Uterus (tissue), 4 donors: ENCODE measurements around the gene MYO9B. TPM values are rescaled to one million over a fixed set of nuclear protein-coding genes. Genes with fewer than 3 reads are reported as not detected.

Source experiments
- DNase-seq, 2 donors: peaks; one replicate each; pipeline ENCODE4 v3.0.0-alpha.2; 2019 to 2020
- H3K27ac ChIP-seq, 2 donors: fragments of 200-600 bp; sonication (generic); 1 replicate in 1 of 2; 2 replicates in 1 of 2; pipeline ENCODE4 v1.5.1; 2016 to 2018
- H3K27me3 ChIP-seq, 2 donors: fragments of 200-600 bp; sonication (generic); one replicate each; pipeline ENCODE4 v1.5.1; 2018 to 2019; ENCODE audit warnings: control low read depth in 1 of 2
- H3K36me3 ChIP-seq, 2 donors: fragments of 200-600 bp; sonication (generic); one replicate each; pipeline ENCODE4 v1.5.1; 2019; ENCODE audit warnings: control low read depth in 1 of 2
- H3K4me1 ChIP-seq, 2 donors: fragments of 200-600 bp; sonication (generic); one replicate each; pipeline ENCODE4 v1.5.1; 2018 to 2019; ENCODE audit warnings: control low read depth in 1 of 2
- H3K4me3 ChIP-seq, 2 donors: fragments of 200-600 bp; sonication (generic); 1 replicate in 1 of 2; 2 replicates in 1 of 2; pipeline ENCODE4 v1.5.1; 2018 to 2019; ENCODE audit warnings: mild to moderate bottlenecking in 1 of 2
- H3K9me3 ChIP-seq, 2 donors: fragments of 200-600 bp; sonication (generic); one replicate each; pipeline ENCODE4 v1.5.1; 2019; ENCODE audit warnings: control low read depth in 1 of 2
- POLR2A ChIP-seq, 2 donors: fragments of 450-650 bp; IDR thresholded peaks; one replicate each; pipeline ENCODE4 v1.6.1; 2016; ENCODE audit warnings: antibody characterized with exemption in 2 of 2, mild to moderate bottlenecking in 1 of 2, moderate library complexity in 1 of 2
- intact Hi-C: fragments of 100-400 bp; cut with DNase I; formaldehyde crosslinking; loops from one replicate; pipeline ENCODE4 v1.15.1; 2023; ENCODE audit warnings: low total_unique reads
- total RNA-seq, 4 donors: library from RNA; depleted of rRNA in 3 of 4; stranded (reverse); fragments of >200 nt in 3 of 4; gene quantifications; one replicate each; pipeline versions ENCODE4 v1.1.0 to v1.2.4, GENCODE V29; 2014 to 2023
- TF ChIP-seq, protein P1 (sequence below), 4 experiments: fragments of 200-600 bp in 2 of 4; fragments of 450-650 bp in 2 of 4; sonication (generic) in 2 of 4; IDR thresholded peaks; one replicate each; pipeline ENCODE4 v1.5.1; 2016 to 2019; ENCODE audit warnings: antibody characterized with exemption in 4 of 4, mild to moderate bottlenecking in 2 of 4, moderate library complexity in 1 of 4
- donor health status: DM: yes; HTN: yes; CAD: no.

The MYO9B gene
- total RNA-seq, 4 donors from 2014 or later = 17.6 to 117 (median 54.1) TPM

DNA sequence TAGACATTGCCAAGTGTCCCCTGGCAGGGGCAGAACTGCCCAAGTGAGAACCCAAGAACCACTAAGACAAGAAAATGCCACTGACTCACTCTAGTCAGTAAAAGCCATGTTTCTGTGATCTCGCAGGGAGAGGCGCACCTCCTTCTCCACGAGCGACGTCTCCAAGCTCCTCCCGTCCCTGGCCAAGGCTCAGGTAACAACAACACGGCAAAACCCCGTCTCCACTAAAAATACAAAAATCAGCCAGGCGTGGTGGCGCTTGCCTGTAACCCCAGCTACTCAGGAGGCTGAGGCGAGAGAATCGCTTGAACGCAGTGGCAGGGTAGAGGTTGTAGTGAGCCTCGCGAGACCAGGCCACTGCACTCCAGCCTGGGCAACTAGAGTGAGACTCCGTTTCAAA is 122.1 kb downstream of the MYO9B start:
- Histone ChIP-seq H3K27ac (no peak overlapping the region), H3K4me1 (no peaks in the 10 kb centered on the region), H3K27me3 (no peaks in the 10 kb centered on the region), H3K9me3 (no peaks in the 10 kb centered on the region), H3K36me3 (no peaks in the 10 kb centered on the region), H3K4me3 (no peak overlapping the region)
- intact Hi-C loops = no loop called here
- no peak for DNase-seq
- TF ChIP-seq, protein P1, sequence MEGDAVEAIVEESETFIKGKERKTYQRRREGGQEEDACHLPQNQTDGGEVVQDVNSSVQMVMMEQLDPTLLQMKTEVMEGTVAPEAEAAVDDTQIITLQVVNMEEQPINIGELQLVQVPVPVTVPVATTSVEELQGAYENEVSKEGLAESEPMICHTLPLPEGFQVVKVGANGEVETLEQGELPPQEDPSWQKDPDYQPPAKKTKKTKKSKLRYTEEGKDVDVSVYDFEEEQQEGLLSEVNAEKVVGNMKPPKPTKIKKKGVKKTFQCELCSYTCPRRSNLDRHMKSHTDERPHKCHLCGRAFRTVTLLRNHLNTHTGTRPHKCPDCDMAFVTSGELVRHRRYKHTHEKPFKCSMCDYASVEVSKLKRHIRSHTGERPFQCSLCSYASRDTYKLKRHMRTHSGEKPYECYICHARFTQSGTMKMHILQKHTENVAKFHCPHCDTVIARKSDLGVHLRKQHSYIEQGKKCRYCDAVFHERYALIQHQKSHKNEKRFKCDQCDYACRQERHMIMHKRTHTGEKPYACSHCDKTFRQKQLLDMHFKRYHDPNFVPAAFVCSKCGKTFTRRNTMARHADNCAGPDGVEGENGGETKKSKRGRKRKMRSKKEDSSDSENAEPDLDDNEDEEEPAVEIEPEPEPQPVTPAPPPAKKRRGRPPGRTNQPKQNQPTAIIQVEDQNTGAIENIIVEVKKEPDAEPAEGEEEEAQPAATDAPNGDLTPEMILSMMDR (IDR thresholded peaks at IDR 0.05) = no peak
- TF ChIP-seq POLR2A (IDR thresholded peaks at IDR 0.05) = no peak

DNA sequence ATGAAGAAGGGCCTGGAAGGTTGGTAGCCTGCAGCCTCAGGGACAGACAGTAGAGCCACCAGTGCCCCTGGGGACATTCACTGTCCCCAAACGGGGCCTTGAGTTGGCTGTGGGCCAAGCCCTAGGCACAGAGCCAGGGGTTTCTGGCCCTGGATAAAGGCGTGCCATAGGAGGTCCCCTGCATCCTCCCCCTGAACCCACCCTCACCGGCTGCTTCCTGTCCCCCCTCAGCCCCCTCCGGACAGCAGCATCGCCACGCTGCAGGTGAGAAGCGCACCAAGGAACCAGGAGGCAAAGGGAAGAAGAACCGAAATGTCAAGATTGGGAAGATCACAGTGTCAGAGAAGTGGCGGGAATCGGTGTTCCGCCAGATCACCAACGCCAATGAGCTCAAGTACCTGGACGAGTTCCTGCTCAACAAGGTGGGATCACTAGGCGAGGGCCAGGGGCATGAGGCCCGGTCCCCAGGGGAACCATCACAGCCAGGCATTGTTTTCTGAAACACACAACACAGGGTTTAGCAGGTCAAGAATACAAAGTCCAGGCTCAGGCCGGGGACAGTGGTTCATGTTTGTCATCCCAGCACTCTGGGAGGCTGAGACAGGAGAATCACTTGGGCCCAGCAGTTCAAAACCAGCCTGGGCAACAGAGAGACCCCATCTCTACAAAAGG is 125.0 kb downstream of the MYO9B start:
- Histone ChIP-seq H3K36me3 (no peaks in the 10 kb centered on the region), H3K4me3 (no peak overlapping the region), H3K27ac (no peak overlapping the region), H3K27me3 (no peaks in the 10 kb centered on the region), H3K4me1 (no peaks in the 10 kb centered on the region), H3K9me3 (no peaks in the 10 kb centered on the region)
- intact Hi-C loops = no loop called here
- DNase-seq = no peak
- TF ChIP-seq, protein P1 (IDR thresholded peaks at IDR 0.05) = no peak

DNA sequence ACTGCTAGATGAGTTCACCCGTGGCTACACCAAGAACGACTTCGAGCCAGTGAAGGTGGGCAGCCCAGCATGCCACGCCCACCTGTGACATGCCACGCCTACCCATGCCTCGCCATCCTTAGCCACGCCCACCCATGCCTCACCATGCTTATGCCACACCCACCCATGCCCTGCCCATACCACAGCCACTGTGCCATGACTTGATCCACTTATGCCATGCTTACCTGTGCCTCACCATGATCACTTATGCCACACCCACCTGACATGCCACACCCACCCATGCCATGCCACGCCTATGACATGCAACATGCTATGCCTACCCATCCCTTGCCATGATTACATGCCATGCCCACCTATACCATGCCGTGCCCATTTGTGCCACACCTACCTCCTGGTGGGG is 126.7 kb downstream of the MYO9B start:
- no peaks in the 10 kb centered on the region for H3K9me3 ChIP-seq
- DNase-seq = no peak
- no peak overlapping the region for H3K4me3 ChIP-seq
- no peak overlapping the region for H3K27ac ChIP-seq
- no peak for TF ChIP-seq POLR2A (IDR thresholded peaks at IDR 0.05)
- TF ChIP-seq, protein P1 (IDR thresholded peaks at IDR 0.05) = no peak
- no peaks in the 10 kb centered on the region for H3K27me3 ChIP-seq
- H3K4me1 ChIP-seq = no peaks in the 10 kb centered on the region
- intact Hi-C loops = no loop called here
- H3K36me3 ChIP-seq = no peaks in the 10 kb centered on the region

DNA sequence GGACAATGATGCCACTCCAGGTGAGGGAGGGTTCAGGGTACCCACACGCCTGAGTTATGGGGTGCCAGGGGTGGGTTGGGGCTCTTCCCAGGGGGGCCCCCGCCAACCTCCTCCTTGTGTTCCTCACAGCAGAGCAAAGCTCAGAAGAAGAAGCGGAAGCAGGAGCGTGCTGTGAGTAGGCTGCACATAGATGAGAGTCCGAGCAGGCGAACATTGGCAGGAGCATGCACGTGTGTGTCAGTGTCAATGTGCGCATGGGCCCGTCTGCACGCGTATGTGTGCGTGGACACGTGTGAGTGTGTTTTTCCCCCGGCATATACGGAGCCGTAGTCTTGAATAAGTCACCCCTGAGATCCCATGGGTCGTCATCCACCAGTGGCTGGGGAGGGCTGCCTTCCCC is 127.1 kb downstream of the MYO9B start:
- intact Hi-C loops = no loop called here
- TF ChIP-seq, protein P1 (IDR thresholded peaks at IDR 0.05) = no peak
- TF ChIP-seq POLR2A (IDR thresholded peaks at IDR 0.05) = no peak
- no peaks in the 10 kb centered on the region for H3K9me3 ChIP-seq
- no peaks in the 10 kb centered on the region for H3K4me1 ChIP-seq
- H3K36me3 ChIP-seq = no peaks in the 10 kb centered on the region
- no peaks in the 10 kb centered on the region for H3K27me3 ChIP-seq
- no peak overlapping the region for H3K4me3 ChIP-seq
- H3K27ac ChIP-seq = no peak overlapping the region
- no peak for DNase-seq

DNA sequence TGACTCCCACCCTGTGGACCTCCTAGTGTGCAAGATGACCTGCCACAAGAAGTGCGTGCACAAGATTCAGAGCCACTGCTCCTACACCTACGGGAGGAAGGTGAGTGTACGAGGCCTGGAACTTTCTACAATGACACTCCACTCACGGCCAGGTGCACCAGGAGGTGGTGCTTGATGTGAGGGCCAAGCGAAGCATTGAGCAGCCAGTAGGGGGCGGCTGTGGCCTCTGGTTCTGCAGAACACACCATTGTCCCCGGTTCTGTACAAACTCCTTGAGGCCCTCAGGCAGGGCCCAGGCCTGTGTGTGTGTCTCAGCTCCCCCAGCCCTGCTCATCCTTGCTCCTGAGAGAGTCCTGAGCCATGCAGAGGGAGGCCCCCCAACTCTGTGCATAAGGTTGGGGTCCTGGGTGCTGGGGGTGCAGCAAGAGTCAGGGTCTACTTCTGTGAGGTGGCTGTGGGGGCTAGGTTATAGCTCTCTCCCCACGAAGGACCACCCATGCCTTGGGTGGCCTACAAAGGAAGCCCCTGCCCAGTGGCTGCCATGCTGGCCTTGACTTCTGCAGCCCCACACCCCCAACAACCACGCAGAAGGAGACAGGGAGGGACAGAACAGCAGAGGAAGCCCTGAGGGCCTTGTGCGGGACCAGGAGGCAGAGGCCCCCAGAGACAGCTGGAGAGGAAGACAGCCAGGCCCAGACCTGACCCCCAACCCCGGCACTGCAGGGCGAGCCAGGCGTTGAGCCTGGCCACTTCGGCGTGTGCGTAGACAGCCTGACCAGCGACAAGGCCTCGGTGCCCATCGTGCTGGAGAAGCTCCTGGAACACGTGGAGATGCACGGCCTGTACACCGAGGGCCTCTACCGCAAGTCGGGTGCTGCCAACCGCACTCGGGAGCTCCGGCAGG is 129.9 kb downstream of the MYO9B start:
- Histone ChIP-seq H3K27me3 (no peaks in the 10 kb centered on the region), H3K9me3 (no peaks in the 10 kb centered on the region), H3K4me1 (no peaks in the 10 kb centered on the region), H3K4me3 (no peak overlapping the region), H3K36me3 (no peaks in the 10 kb centered on the region), H3K27ac (no peak overlapping the region)
- intact Hi-C loops = no loop called here
- DNase-seq = peak in 1 of 2 donors; percentile 53
- TF ChIP-seq, protein P1 (IDR thresholded peaks at IDR 0.05) = peak; percentile 45 to 74 (median 56)
- TF ChIP-seq POLR2A (IDR thresholded peaks at IDR 0.05) = no peak
